ENCODE measurements around the gene OR10A2.
"Not testable (repeated sequence)": the region's sequence is repeated elsewhere in the genome, so short reads cannot be mapped to it uniquely, and the experiment has no call there.

OR10A2 gene

GRCh38 chr11:6888830-6889229 is 26.0 kb downstream of the OR10A2 start:
- no peak for DNase-seq (ENCODE audit: low read depth)

DNA sequence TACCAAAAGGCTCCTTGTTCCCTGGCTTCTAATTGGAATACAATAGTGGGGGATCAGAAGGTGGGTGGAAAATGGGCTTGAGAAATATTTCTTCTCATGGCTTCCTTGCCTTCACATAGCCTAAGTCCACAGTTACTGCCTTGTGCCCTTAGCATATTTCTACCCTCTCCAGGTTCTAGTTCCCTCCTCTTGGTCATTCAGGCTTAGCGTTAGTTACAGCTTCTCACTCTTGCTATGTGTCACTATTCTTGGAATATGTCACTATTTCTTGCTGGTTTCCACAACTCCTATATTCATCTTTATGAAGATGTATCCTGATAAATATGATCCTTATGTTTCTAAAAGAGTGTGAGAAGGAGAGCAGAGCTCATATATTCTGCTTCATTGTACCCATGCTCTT is 27.0 kb downstream of the OR10A2 start:
- no peak for DNase-seq (ENCODE audit: low read depth)

DNA sequence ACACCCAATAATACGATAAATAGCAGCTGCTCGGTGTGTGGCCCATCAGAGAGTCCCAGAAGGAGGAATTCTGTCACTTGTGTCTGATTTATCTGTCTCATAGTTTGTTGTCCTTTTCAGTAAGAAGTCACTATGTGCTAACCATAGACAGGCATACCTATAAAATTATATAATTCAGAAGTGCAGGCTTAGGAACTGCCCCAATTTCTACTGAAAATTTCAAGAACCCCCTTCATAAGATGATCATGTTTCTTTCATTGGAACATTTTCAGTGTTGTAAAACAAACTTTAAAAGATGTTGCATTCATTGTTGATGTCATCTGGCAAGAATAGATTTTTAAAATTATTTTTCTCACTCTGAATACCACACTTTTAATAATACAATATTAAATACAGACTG is 29.5 kb downstream of the OR10A2 start, which contains the start of gene OR2D2:
Gene OR2D2, minus strand, starts transcription at position 101 of the 400 bp plus-strand sequence. Its CDS starts 0 bp downstream, at position 101.
- no peak for DNase-seq (ENCODE audit: low read depth)

- DNase-seq (ENCODE audit: low read depth) = no peak
These were observed 31.2 kb downstream of the OR10A2 start for GRCh38 chr11:6894097-6894496.

GRCh38 chr11:6895010-6895409 is 32.2 kb downstream of the OR10A2 start:
- DNase-seq (ENCODE audit: low read depth) = no peak

- no peak for DNase-seq (ENCODE audit: low read depth)
These were observed 36.1 kb downstream of the OR10A2 start for GRCh38 chr11:6898911-6899310.

DNA sequence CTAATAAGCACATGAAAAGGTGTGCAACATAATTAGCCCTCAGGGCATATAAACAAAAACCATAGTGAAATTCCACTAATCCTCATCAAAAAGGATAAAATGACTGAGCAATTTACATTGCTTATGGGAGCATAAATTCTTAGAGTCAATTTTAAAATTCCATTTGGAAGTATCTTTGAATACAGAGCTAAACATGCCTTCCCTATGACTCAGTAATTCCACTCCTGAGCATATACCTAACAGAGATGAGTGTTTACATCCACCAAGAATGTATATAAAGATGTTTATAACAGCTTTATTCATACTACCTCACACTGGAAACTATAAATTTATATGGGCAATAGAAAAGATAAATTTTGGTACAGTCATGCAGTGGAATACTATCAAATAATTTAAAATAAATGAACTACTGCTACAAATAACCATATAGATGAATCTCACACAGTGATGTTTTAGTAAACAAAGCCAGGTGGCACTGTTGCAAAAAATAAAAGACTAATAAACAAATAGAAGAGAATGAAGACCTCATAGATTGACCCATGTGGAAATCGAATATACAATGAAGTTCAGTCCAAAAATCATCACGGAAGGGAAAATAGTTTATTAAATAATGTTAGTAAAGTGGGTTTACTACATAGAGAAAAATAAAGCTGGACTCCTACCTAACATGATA is 37.6 kb downstream of the OR10A2 start:
- DNase-seq (ENCODE audit: low read depth) = no peak

DNA sequence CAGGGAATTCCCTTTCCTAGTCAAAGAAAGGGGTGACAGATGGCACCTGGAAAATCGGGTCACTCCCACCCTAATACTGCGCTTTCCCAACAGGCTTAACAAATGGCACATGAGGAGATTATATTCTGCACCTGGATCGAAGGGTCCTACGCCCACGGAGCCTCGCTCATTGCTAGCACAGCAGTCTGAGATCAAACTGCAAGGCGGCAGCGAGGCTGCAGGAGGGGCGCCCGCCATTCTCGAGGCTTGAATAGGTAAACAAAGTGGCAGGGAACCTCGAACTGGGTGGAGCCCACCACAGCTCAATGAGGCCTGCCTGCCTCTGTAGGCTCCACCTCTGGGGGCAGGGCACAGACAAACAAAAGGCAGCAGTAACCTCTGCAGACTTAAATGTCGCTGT is 41.9 kb downstream of the OR10A2 start:
- DNase-seq (ENCODE audit: low read depth) = not testable (repeated sequence)

- DNase-seq (ENCODE audit: low read depth) = no peak
These were observed 48.5 kb downstream of the OR10A2 start for GRCh38 chr11:6911378-6911777.

DNA sequence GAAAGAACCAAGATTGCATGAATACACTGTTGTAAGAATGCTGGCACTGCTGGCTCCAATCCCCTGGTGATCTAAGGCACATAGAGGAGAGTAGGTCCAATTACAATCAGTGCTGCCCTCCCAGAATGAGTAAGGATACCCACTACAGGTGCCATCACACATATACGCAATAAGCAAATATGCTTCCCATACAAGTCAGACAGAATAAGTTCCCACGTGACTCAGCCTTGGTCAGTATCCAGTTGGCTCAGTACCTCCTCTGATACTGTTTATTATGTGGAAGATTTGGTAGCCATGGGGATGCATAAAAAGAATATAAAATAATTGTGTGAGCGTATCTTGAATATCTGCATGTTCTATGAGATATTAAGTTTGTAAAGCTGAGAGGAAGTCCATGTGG is 49.1 kb downstream of the OR10A2 start:
- DNase-seq (ENCODE audit: low read depth) = no peak

- no peak for DNase-seq (ENCODE audit: low read depth)
These were observed 56.8 kb downstream of the OR10A2 start for GRCh38 chr11:6919698-6920097.

- no peak for DNase-seq (ENCODE audit: low read depth)
These were observed 57.8 kb downstream of the OR10A2 start, which contains the start of gene OR2D3 for GRCh38 chr11:6920702-6921101. Gene OR2D3, plus strand, starts transcription at chr11:6921002. Its CDS starts 0 bp downstream, at chr11:6921002.
